ENCODE results near the gene C12orf42.

C12orf42 gene

GRCh38 chr12:103498990-103499389, 3.2 kb upstream of the C12orf42 start:
- Histone ChIP-seq H3K27me3 (replicated peaks; ENCODE audit: control insufficient read depth, insufficient read depth, low read length, poor library complexity, severe bottlenecking) (no peaks in the 10 kb centered on the region), H3K4me3 (ENCODE audit: insufficient read depth, low read depth, low read length, poor library complexity, severe bottlenecking) (no peak overlapping the region), H3K9me3 (ENCODE audit: control insufficient read depth, low read length) (no peaks in the 10 kb centered on the region), H3K27ac (ENCODE audit: insufficient read depth, low read length, poor library complexity, severe bottlenecking) (no peak overlapping the region), H3K36me3 (ENCODE audit: control insufficient read depth, insufficient read depth, low read length) (no peaks in the 10 kb centered on the region), H3K4me1 (ENCODE audit: control insufficient read depth, insufficient read depth, low read length, poor library complexity, severe bottlenecking) (peaks cover 9% of the 10 kb centered on the region)
- DNase-seq, result no peak

GRCh38 chr12:103494734-103495468, 867 bp downstream of the C12orf42 start:
- Histone ChIP-seq H3K9me3 (ENCODE audit: control insufficient read depth, low read length) (no peaks in the 10 kb centered on the region), H3K27ac (ENCODE audit: insufficient read depth, low read length, poor library complexity, severe bottlenecking) (no peak overlapping the region), H3K4me3 (ENCODE audit: insufficient read depth, low read depth, low read length, poor library complexity, severe bottlenecking) (peak overlapping the region; percentile 43), H3K4me1 (ENCODE audit: control insufficient read depth, insufficient read depth, low read length, poor library complexity, severe bottlenecking) (peaks cover 9% of the 10 kb centered on the region), H3K36me3 (ENCODE audit: control insufficient read depth, insufficient read depth, low read length) (no peaks in the 10 kb centered on the region), H3K27me3 (replicated peaks; ENCODE audit: control insufficient read depth, insufficient read depth, low read length, poor library complexity, severe bottlenecking) (no peaks in the 10 kb centered on the region)
- no peak for DNase-seq

- H3K4me3 ChIP-seq (ENCODE audit: insufficient read depth, low read depth, low read length, poor library complexity, severe bottlenecking), result no peak overlapping the region
- no peak for DNase-seq
- H3K36me3 ChIP-seq (ENCODE audit: control insufficient read depth, insufficient read depth, low read length), result no peaks in the 10 kb centered on the region
- no peaks in the 10 kb centered on the region for H3K9me3 ChIP-seq (ENCODE audit: control insufficient read depth, low read length)
- H3K27ac ChIP-seq (ENCODE audit: insufficient read depth, low read length, poor library complexity, severe bottlenecking), result no peak overlapping the region
- no peaks in the 10 kb centered on the region for H3K27me3 ChIP-seq (replicated peaks; ENCODE audit: control insufficient read depth, insufficient read depth, low read length, poor library complexity, severe bottlenecking)
- H3K4me1 ChIP-seq (ENCODE audit: control insufficient read depth, insufficient read depth, low read length, poor library complexity, severe bottlenecking), result peaks cover 9% of the 10 kb centered on the region
These were observed 1.6 kb downstream of the C12orf42 start for GRCh38 chr12:103494051-103494733.

- peaks cover 9% of the 10 kb centered on the region for H3K4me1 ChIP-seq (ENCODE audit: control insufficient read depth, insufficient read depth, low read length, poor library complexity, severe bottlenecking)
- no peak for DNase-seq
- no peak overlapping the region for H3K27ac ChIP-seq (ENCODE audit: insufficient read depth, low read length, poor library complexity, severe bottlenecking)
- no peak overlapping the region for H3K4me3 ChIP-seq (ENCODE audit: insufficient read depth, low read depth, low read length, poor library complexity, severe bottlenecking)
- H3K27me3 ChIP-seq (replicated peaks; ENCODE audit: control insufficient read depth, insufficient read depth, low read length, poor library complexity, severe bottlenecking), result no peaks in the 10 kb centered on the region
- no peaks in the 10 kb centered on the region for H3K36me3 ChIP-seq (ENCODE audit: control insufficient read depth, insufficient read depth, low read length)
- no peaks in the 10 kb centered on the region for H3K9me3 ChIP-seq (ENCODE audit: control insufficient read depth, low read length)
These were observed 2.6 kb downstream of the C12orf42 start for GRCh38 chr12:103493199-103493598.

- no peaks in the 10 kb centered on the region for H3K27me3 ChIP-seq (replicated peaks; ENCODE audit: control insufficient read depth, insufficient read depth, low read length, poor library complexity, severe bottlenecking)
- no peaks in the 10 kb centered on the region for H3K9me3 ChIP-seq (ENCODE audit: control insufficient read depth, low read length)
- no peak for DNase-seq
- H3K27ac ChIP-seq (ENCODE audit: insufficient read depth, low read length, poor library complexity, severe bottlenecking), result no peak overlapping the region
- no peaks in the 10 kb centered on the region for H3K36me3 ChIP-seq (ENCODE audit: control insufficient read depth, insufficient read depth, low read length)
- no peak overlapping the region for H3K4me3 ChIP-seq (ENCODE audit: insufficient read depth, low read depth, low read length, poor library complexity, severe bottlenecking)
- H3K4me1 ChIP-seq (ENCODE audit: control insufficient read depth, insufficient read depth, low read length, poor library complexity, severe bottlenecking), result no peaks in the 10 kb centered on the region
These were observed 13.4 kb downstream of the C12orf42 start for GRCh38 chr12:103482365-103482764.

GRCh38 chr12:103475073-103475472, 20.7 kb downstream of the C12orf42 start:
- no peaks in the 10 kb centered on the region for H3K27me3 ChIP-seq (replicated peaks; ENCODE audit: control insufficient read depth, insufficient read depth, low read length, poor library complexity, severe bottlenecking)
- H3K4me3 ChIP-seq (ENCODE audit: insufficient read depth, low read depth, low read length, poor library complexity, severe bottlenecking), result no peak overlapping the region
- no peaks in the 10 kb centered on the region for H3K36me3 ChIP-seq (ENCODE audit: control insufficient read depth, insufficient read depth, low read length)
- no peaks in the 10 kb centered on the region for H3K4me1 ChIP-seq (ENCODE audit: control insufficient read depth, insufficient read depth, low read length, poor library complexity, severe bottlenecking)
- no peak overlapping the region for H3K27ac ChIP-seq (ENCODE audit: insufficient read depth, low read length, poor library complexity, severe bottlenecking)
- H3K9me3 ChIP-seq (ENCODE audit: control insufficient read depth, low read length), result no peaks in the 10 kb centered on the region
- no peak for DNase-seq

GRCh38 chr12:103470664-103471063, 25.1 kb downstream of the C12orf42 start:
- H3K36me3 ChIP-seq (ENCODE audit: control insufficient read depth, insufficient read depth, low read length), result no peaks in the 10 kb centered on the region
- H3K4me3 ChIP-seq (ENCODE audit: insufficient read depth, low read depth, low read length, poor library complexity, severe bottlenecking), result no peak overlapping the region
- no peaks in the 10 kb centered on the region for H3K27me3 ChIP-seq (replicated peaks; ENCODE audit: control insufficient read depth, insufficient read depth, low read length, poor library complexity, severe bottlenecking)
- no peaks in the 10 kb centered on the region for H3K4me1 ChIP-seq (ENCODE audit: control insufficient read depth, insufficient read depth, low read length, poor library complexity, severe bottlenecking)
- H3K27ac ChIP-seq (ENCODE audit: insufficient read depth, low read length, poor library complexity, severe bottlenecking), result no peak overlapping the region
- H3K9me3 ChIP-seq (ENCODE audit: control insufficient read depth, low read length), result no peaks in the 10 kb centered on the region
- DNase-seq, result no peak

- Histone ChIP-seq H3K4me1 (ENCODE audit: control insufficient read depth, insufficient read depth, low read length, poor library complexity, severe bottlenecking) (no peaks in the 10 kb centered on the region), H3K36me3 (ENCODE audit: control insufficient read depth, insufficient read depth, low read length) (no peaks in the 10 kb centered on the region), H3K27ac (ENCODE audit: insufficient read depth, low read length, poor library complexity, severe bottlenecking) (no peak overlapping the region), H3K4me3 (ENCODE audit: insufficient read depth, low read depth, low read length, poor library complexity, severe bottlenecking) (no peak overlapping the region), H3K27me3 (replicated peaks; ENCODE audit: control insufficient read depth, insufficient read depth, low read length, poor library complexity, severe bottlenecking) (no peaks in the 10 kb centered on the region), H3K9me3 (ENCODE audit: control insufficient read depth, low read length) (no peaks in the 10 kb centered on the region)
- no peak for DNase-seq
These were observed 26.0 kb downstream of the C12orf42 start for GRCh38 chr12:103469719-103470118.

GRCh38 chr12:103468837-103469236, 26.9 kb downstream of the C12orf42 start:
- no peak overlapping the region for H3K27ac ChIP-seq (ENCODE audit: insufficient read depth, low read length, poor library complexity, severe bottlenecking)
- no peaks in the 10 kb centered on the region for H3K27me3 ChIP-seq (replicated peaks; ENCODE audit: control insufficient read depth, insufficient read depth, low read length, poor library complexity, severe bottlenecking)
- H3K9me3 ChIP-seq (ENCODE audit: control insufficient read depth, low read length), result no peaks in the 10 kb centered on the region
- no peaks in the 10 kb centered on the region for H3K36me3 ChIP-seq (ENCODE audit: control insufficient read depth, insufficient read depth, low read length)
- DNase-seq, result no peak
- no peak overlapping the region for H3K4me3 ChIP-seq (ENCODE audit: insufficient read depth, low read depth, low read length, poor library complexity, severe bottlenecking)
- H3K4me1 ChIP-seq (ENCODE audit: control insufficient read depth, insufficient read depth, low read length, poor library complexity, severe bottlenecking), result no peaks in the 10 kb centered on the region

- no peaks in the 10 kb centered on the region for H3K27me3 ChIP-seq (replicated peaks; ENCODE audit: control insufficient read depth, insufficient read depth, low read length, poor library complexity, severe bottlenecking)
- H3K27ac ChIP-seq (ENCODE audit: insufficient read depth, low read length, poor library complexity, severe bottlenecking), result no peak overlapping the region
- no peak for DNase-seq
- no peak overlapping the region for H3K4me3 ChIP-seq (ENCODE audit: insufficient read depth, low read depth, low read length, poor library complexity, severe bottlenecking)
- no peaks in the 10 kb centered on the region for H3K36me3 ChIP-seq (ENCODE audit: control insufficient read depth, insufficient read depth, low read length)
- no peaks in the 10 kb centered on the region for H3K9me3 ChIP-seq (ENCODE audit: control insufficient read depth, low read length)
- no peaks in the 10 kb centered on the region for H3K4me1 ChIP-seq (ENCODE audit: control insufficient read depth, insufficient read depth, low read length, poor library complexity, severe bottlenecking)
These were observed 33.1 kb downstream of the C12orf42 start for GRCh38 chr12:103462675-103463074.

All from effector memory CD4-positive, alpha-beta T cell (primary cell).